AG09309 (cell line): Measurements from ENCODE around the gene TUBGCP5.

Experiments
- DNase-seq: peaks from one replicate; pipeline ENCODE4 v3.0.0-alpha.2; 2010; ENCODE audit warnings: low read depth
- H3K4me3 ChIP-seq: 2 replicates; pipeline ENCODE4 v1.5.1; 2011; ENCODE audit warnings: mild to moderate bottlenecking, low read depth, low read length, moderate library complexity; ENCODE audit not compliant: control insufficient read depth
- TF ChIP-seq, protein P1 (sequence below): IDR thresholded peaks from 2 replicates; pipeline ENCODE4 v1.5.1; 2011; ENCODE audit warnings: mild to moderate bottlenecking, low read depth, low read length, inconsistent platforms; ENCODE audit not compliant: insufficient read depth, control insufficient read depth; ENCODE audit errors: missing control alignments

Gene TUBGCP5

DNA sequence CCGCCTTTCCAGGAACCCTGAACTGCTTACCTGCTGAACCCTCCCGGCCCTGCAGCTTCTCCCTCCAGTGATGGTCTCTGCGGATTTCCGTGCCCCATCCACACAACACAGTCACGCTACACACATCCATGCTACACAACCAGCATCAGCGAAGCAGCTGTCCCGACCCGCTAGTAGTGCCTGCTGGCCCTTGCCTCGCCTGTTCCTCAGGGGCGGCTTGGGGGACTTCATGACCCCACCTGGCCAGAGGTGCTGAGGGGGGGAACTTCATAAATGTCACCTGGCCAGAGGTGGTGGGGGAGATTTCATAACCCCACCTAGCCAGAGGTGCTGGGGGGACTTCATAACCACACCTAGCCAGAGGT is 530 bp upstream of the TUBGCP5 start:
- peak overlapping the region; percentile 67 for H3K4me3 ChIP-seq
- no peak for DNase-seq
- TF ChIP-seq, protein P1, sequence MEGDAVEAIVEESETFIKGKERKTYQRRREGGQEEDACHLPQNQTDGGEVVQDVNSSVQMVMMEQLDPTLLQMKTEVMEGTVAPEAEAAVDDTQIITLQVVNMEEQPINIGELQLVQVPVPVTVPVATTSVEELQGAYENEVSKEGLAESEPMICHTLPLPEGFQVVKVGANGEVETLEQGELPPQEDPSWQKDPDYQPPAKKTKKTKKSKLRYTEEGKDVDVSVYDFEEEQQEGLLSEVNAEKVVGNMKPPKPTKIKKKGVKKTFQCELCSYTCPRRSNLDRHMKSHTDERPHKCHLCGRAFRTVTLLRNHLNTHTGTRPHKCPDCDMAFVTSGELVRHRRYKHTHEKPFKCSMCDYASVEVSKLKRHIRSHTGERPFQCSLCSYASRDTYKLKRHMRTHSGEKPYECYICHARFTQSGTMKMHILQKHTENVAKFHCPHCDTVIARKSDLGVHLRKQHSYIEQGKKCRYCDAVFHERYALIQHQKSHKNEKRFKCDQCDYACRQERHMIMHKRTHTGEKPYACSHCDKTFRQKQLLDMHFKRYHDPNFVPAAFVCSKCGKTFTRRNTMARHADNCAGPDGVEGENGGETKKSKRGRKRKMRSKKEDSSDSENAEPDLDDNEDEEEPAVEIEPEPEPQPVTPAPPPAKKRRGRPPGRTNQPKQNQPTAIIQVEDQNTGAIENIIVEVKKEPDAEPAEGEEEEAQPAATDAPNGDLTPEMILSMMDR, result no peak

DNA sequence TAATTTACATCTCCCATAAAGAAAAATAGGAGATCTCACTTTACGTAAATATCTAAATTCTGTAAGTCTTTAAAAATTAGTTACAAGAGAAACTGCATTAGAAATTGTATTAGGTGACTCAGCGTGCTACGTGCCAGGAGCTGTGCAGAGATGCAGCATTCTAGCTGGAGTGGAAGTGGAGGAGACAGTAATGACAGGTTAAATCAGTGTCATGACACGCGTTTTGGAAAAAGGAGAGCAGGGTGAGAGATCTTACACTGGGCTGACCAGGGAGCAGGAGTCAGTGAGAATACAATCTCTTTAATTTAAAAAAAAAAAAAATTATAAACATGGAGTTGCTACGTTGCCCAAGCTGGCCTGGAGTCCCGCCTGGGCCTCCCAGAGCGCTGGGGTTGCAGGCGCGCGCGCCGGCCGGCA is 635 bp downstream of the TUBGCP5 start:
- TF ChIP-seq, protein P1, result no peak
- H3K4me3 ChIP-seq, result peak overlapping the region; percentile 67
- no peak for DNase-seq

DNA sequence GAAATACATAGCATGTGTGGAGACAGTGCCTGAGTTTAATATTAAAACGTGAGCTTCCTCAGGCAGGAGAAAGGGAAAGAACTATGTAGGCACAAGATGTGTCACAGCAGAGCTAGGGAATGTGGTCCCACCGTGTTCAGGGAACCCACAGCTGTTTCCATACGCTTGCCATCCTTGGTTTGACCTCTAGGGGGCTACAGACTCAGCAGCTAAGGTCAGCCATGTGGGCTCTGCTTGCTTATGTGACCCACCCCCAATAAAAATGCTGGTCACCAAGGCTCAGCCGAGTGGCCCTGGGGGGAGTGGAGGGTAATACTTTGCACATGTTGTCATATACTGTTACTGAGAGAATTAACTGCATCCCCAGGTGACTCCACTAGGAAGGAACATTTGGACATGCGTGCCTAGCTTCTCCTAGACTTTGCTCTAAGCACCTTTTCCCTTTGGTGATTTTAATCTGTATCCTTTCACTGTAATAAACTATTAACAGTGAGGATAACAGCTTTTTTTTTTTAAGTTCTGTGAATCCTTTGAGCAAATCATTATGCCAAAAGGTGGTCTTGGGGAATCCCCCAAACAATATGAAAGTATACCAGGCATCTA is 3.3 kb downstream of the TUBGCP5 start:
- TF ChIP-seq, protein P1, result peak; percentile 81
- no peak overlapping the region for H3K4me3 ChIP-seq
- DNase-seq, result no peak

DNA sequence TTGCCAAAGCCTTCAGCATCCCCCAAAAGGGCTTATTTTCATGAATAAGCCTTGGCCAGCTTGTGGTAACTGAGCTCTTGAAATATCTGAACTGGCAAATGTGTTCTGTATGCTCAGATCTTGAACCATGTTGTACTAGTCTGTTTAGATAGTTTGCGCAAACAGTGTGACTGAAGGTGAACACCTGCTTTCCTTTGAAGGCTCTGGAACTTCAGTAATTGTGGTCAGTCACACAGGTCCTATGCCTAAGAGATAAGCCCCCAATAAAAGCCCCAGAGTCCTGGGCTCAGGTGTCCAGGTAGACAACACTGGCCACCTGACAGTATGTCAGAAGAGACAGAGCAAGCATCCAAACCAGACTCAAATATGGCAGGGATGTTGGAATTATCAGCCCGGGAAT is 5.4 kb downstream of the TUBGCP5 start:
- TF ChIP-seq, protein P1, result no peak
- no peak overlapping the region for H3K4me3 ChIP-seq
- no peak for DNase-seq

DNA sequence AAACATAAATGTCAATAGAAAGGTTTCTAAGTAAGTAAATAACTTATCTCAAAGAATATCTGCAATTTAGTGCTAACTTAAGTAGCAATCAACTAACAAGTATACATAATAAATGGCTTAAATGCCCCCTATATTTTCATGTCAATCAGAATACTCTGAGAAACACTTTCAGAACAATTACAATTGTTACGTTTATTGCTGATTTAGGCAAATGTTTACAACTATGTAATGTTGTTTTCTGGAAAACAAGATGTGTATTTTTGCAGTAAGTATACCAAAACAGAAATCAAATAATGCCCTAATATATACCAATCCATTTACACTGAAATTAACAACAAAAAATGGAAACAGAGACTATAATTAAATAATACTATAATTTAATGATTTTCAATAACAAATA is 13.2 kb downstream of the TUBGCP5 start:
- H3K4me3 ChIP-seq, result no peak overlapping the region
- TF ChIP-seq, protein P1, result no peak
- no peak for DNase-seq

DNA sequence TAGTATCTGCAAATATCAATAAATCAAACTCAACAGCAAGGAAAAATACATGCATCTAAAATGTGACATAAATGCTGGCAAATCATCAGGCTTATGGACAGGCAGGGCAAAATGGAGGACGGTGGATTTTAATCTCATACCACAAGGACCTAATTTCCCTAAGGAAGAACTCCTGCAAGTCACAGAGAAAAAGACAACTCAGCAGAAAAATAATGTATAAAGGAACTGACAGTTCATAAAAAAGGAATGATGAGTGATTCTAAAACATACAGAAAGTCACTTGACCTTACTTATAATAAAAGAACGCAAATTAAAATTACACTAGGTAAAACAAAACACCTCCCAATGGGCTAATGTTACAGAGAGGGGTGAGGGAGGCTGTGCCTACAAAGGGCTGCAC is 17.2 kb downstream of the TUBGCP5 start:
- TF ChIP-seq, protein P1, result no peak
- H3K4me3 ChIP-seq, result no peak overlapping the region
- DNase-seq, result no peak

DNA sequence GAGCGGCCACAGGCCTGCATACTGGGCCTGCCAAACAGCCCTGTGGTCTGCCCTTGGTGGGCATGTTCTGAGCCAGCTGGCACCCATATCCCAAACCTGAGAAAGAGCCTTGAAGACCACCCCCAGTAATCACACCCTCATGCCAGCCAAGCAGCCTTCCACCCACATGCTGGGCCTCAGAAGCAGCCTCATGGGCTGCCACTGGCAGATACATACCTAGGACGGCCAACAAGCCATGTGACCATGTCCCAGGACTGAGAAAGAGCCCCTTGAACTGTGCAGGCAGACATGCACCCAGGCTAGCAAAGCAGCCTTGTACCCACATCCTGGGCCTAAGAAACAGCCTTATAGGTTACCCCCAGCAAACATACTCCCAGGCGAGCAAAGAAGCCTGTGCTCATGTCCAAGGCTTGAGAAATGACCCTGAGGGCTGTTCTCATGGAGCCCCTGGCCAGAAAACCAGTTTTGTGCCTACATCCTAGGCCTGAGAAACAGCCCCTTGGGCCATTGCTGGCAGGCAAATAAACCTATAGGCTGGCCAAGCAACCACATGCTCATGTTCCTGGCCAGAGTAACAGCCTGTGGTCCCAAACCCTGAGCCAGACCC is 24.9 kb downstream of the TUBGCP5 start:
- TF ChIP-seq, protein P1, result no peak
- H3K4me3 ChIP-seq, result no peak overlapping the region
- no peak for DNase-seq
